HFFc6 (cell line): ENCODE measurements around the gene IL1RAPL2. TPM values are rescaled to one million over a fixed set of nuclear protein-coding genes. Genes with fewer than 3 reads are reported as not detected.

Experiments
- DNase-seq: peaks from one replicate; pipeline ENCODE4 v3.0.0-alpha.2; 2018
- H3K27ac Mint-ChIP-seq: 2 replicates; pipeline ENCODE4 v1.8.0; 2020; ENCODE audit warnings: mild to moderate bottlenecking, mixed read lengths
- H3K27me3 Mint-ChIP-seq: 2 replicates; pipeline ENCODE4 v1.8.0; 2021; ENCODE audit warnings: mild to moderate bottlenecking, moderate library complexity, mixed read lengths; ENCODE audit not compliant: insufficient read depth
- H3K36me3 Mint-ChIP-seq: 2 replicates; pipeline ENCODE4 v1.8.0; 2021; ENCODE audit warnings: low read depth, mixed read lengths
- H3K4me1 Mint-ChIP-seq: 2 replicates; pipeline ENCODE4 v1.8.0; 2020; ENCODE audit warnings: low read depth, mixed read lengths
- H3K4me3 Mint-ChIP-seq: 2 replicates; pipeline ENCODE4 v1.8.0; 2020; ENCODE audit warnings: mild to moderate bottlenecking, moderate library complexity, mixed read lengths
- H3K9me3 Mint-ChIP-seq: 2 replicates; pipeline ENCODE4 v1.8.0; 2020; ENCODE audit warnings: mild to moderate bottlenecking, mixed read lengths
- CTCF ChIP-seq: fragments of 200-600 bp; sonication (generic); IDR thresholded peaks from 2 replicates; pipeline ENCODE4 v1.5.0; 2021; ENCODE audit warnings: antibody characterized with exemption, mild to moderate bottlenecking
- total RNA-seq, 6 experiments: library from RNA; stranded (reverse); fragmentation: NEBNext Ultra II Directional; extraction: Animal tissue kit (Norgen Biotek cat#: 25700); gene quantifications; 2 replicates in 1 of 6; 3 replicates in 5 of 6; pipeline ENCODE4 v1.2.3, GENCODE V29; 2021

The IL1RAPL2 gene
- total RNA-seq, 6 experiments from 2014 or later = 0.33 TPM; not detected in 5

- no peaks in the 10 kb centered on the region for H3K36me3 Mint-ChIP-seq
- H3K4me1 Mint-ChIP-seq = peaks cover 4% of the 10 kb centered on the region; the same call in 1 of the 2 replicates
- H3K4me3 Mint-ChIP-seq = no peak overlapping the region
- DNase-seq = peak; percentile 32
- H3K9me3 Mint-ChIP-seq = no peaks in the 10 kb centered on the region; the same call in 1 of the 2 replicates
- H3K27ac Mint-ChIP-seq = no peak overlapping the region
- TF ChIP-seq CTCF = no peak
- H3K27me3 Mint-ChIP-seq = no peaks in the 10 kb centered on the region; the same call in 1 of the 2 replicates
Measured at GRCh38 chrX:105307762-105308161, 741.8 kb downstream of the IL1RAPL2 start.

- no peak for DNase-seq
- Mint-ChIP-seq H3K9me3 (no peaks in the 10 kb centered on the region), H3K4me1 (peaks cover 16% of the 10 kb centered on the region; the same call in 1 of the 2 replicates), H3K27me3 (no peaks in the 10 kb centered on the region; the same call in 1 of the 2 replicates), H3K4me3 (no peak overlapping the region; the same call in 1 of the 2 replicates), H3K27ac (peak overlapping the region; percentile 81; the same call in 1 of the 2 replicates), H3K36me3 (no peaks in the 10 kb centered on the region)
- no peak for TF ChIP-seq CTCF
Measured at GRCh38 chrX:105313596-105313995, 747.6 kb downstream of the IL1RAPL2 start.

- peak; percentile 54 for DNase-seq
- Mint-ChIP-seq H3K27ac (peak overlapping the region; percentile 81; the same call in 1 of the 2 replicates), H3K9me3 (no peaks in the 10 kb centered on the region), H3K27me3 (no peaks in the 10 kb centered on the region; the same call in 1 of the 2 replicates), H3K4me1 (peaks cover 16% of the 10 kb centered on the region; the same call in 1 of the 2 replicates), H3K4me3 (peak overlapping the region; percentile 70), H3K36me3 (no peaks in the 10 kb centered on the region)
- no peak for TF ChIP-seq CTCF
Measured at GRCh38 chrX:105314458-105314857, 748.5 kb downstream of the IL1RAPL2 start.

GRCh38 chrX:105315248-105315647 is 749.2 kb downstream of the IL1RAPL2 start:
- no peak for TF ChIP-seq CTCF
- Mint-ChIP-seq H3K27me3 (no peaks in the 10 kb centered on the region; the same call in 1 of the 2 replicates), H3K4me3 (no peak overlapping the region), H3K9me3 (no peaks in the 10 kb centered on the region; the same call in 1 of the 2 replicates), H3K36me3 (no peaks in the 10 kb centered on the region), H3K27ac (no peak overlapping the region; the same call in 1 of the 2 replicates), H3K4me1 (peaks cover 16% of the 10 kb centered on the region; the same call in 1 of the 2 replicates)
- DNase-seq = no peak

- Mint-ChIP-seq H3K27me3 (no peaks in the 10 kb centered on the region; the same call in 1 of the 2 replicates), H3K27ac (no peak overlapping the region), H3K9me3 (no peaks in the 10 kb centered on the region; the same call in 1 of the 2 replicates), H3K4me3 (no peak overlapping the region), H3K36me3 (no peaks in the 10 kb centered on the region), H3K4me1 (peaks cover 16% of the 10 kb centered on the region; the same call in 1 of the 2 replicates)
- DNase-seq = no peak
- TF ChIP-seq CTCF = no peak
Measured at GRCh38 chrX:105317117-105317516, 751.1 kb downstream of the IL1RAPL2 start.
